ENCODE data around the gene PLPP6.

The PLPP6 gene

GRCh38 chr9:4662108-4662988 is at the start of gene PLPP6:
PLPP6 (plus strand) TSS chr9:4662294; CDS start chr9:4662376, 82 bp downstream.
- in situ Hi-C loops (cut with MboI; ENCODE audit: low sequenced_read_pairs), result no loop called here
- peaks cover 30% of the 10 kb centered on the region for H3K4me1 ChIP-seq
- H3K36me3 ChIP-seq (replicated peaks), result no peaks in the 10 kb centered on the region
- H3K4me3 ChIP-seq, result peak within 1 kb of the TSS; percentile 58
- no peaks in the 10 kb centered on the region for H3K27me3 ChIP-seq (ENCODE audit: low read depth)
- peak; percentile 87 to 92 for DNase-seq (ENCODE audit: low spot score in 2 of 2)
- no peaks in the 10 kb centered on the region for H3K9me3 ChIP-seq

- DNase-seq (ENCODE audit: low spot score in 2 of 2), result no peak
- Histone ChIP-seq H3K4me3 (no peak overlapping the region), H3K27me3 (ENCODE audit: low read depth) (no peaks in the 10 kb centered on the region), H3K36me3 (replicated peaks) (no peaks in the 10 kb centered on the region), H3K4me1 (peaks cover 15% of the 10 kb centered on the region), H3K9me3 (no peaks in the 10 kb centered on the region)
- in situ Hi-C loops (cut with MboI; ENCODE audit: low sequenced_read_pairs), result no loop called here
These were observed 47.5 kb upstream of the PLPP6 start for GRCh38 chr9:4614627-4615026.

GRCh38 chr9:4615251-4615650 is 46.8 kb upstream of the PLPP6 start:
- H3K36me3 ChIP-seq (replicated peaks), result no peaks in the 10 kb centered on the region
- no peak overlapping the region for H3K4me3 ChIP-seq
- no peaks in the 10 kb centered on the region for H3K9me3 ChIP-seq
- in situ Hi-C loops (cut with MboI; ENCODE audit: low sequenced_read_pairs), result no loop called here
- no peaks in the 10 kb centered on the region for H3K27me3 ChIP-seq (ENCODE audit: low read depth)
- DNase-seq (ENCODE audit: low spot score in 2 of 2), result no peak
- H3K4me1 ChIP-seq, result peaks cover 17% of the 10 kb centered on the region

- in situ Hi-C loops (cut with MboI; ENCODE audit: low sequenced_read_pairs), result no loop called here
- H3K36me3 ChIP-seq (replicated peaks), result no peaks in the 10 kb centered on the region
- no peak overlapping the region for H3K4me3 ChIP-seq
- no peaks in the 10 kb centered on the region for H3K27me3 ChIP-seq (ENCODE audit: low read depth)
- H3K4me1 ChIP-seq, result peaks cover 22% of the 10 kb centered on the region
- DNase-seq (ENCODE audit: low spot score in 2 of 2), result no peak
- no peaks in the 10 kb centered on the region for H3K9me3 ChIP-seq
These were observed 46.3 kb upstream of the PLPP6 start for GRCh38 chr9:4615778-4616177.

- in situ Hi-C loops (cut with MboI; ENCODE audit: low sequenced_read_pairs), result no loop called here
- H3K4me3 ChIP-seq, result no peak overlapping the region
- H3K4me1 ChIP-seq, result peaks cover 34% of the 10 kb centered on the region
- no peaks in the 10 kb centered on the region for H3K36me3 ChIP-seq (replicated peaks)
- H3K27me3 ChIP-seq (ENCODE audit: low read depth), result no peaks in the 10 kb centered on the region
- H3K9me3 ChIP-seq, result no peaks in the 10 kb centered on the region
- DNase-seq (ENCODE audit: low spot score in 2 of 2), result no peak
These were observed 44.3 kb upstream of the PLPP6 start for GRCh38 chr9:4617752-4618151.

- DNase-seq (ENCODE audit: low spot score in 2 of 2), result no peak
- Histone ChIP-seq H3K4me1 (peaks cover 34% of the 10 kb centered on the region), H3K4me3 (no peak overlapping the region), H3K36me3 (replicated peaks) (no peaks in the 10 kb centered on the region), H3K27me3 (ENCODE audit: low read depth) (no peaks in the 10 kb centered on the region), H3K9me3 (no peaks in the 10 kb centered on the region)
- in situ Hi-C loops (cut with MboI; ENCODE audit: low sequenced_read_pairs), result no loop called here
These were observed 43.4 kb upstream of the PLPP6 start for GRCh38 chr9:4618700-4619099.

GRCh38 chr9:4620057-4620765 is 41.9 kb upstream of the PLPP6 start:
- no peaks in the 10 kb centered on the region for H3K27me3 ChIP-seq (ENCODE audit: low read depth)
- in situ Hi-C loops (cut with MboI; ENCODE audit: low sequenced_read_pairs), result no loop called here
- H3K4me3 ChIP-seq, result no peak overlapping the region
- no peaks in the 10 kb centered on the region for H3K36me3 ChIP-seq (replicated peaks)
- H3K9me3 ChIP-seq, result no peaks in the 10 kb centered on the region
- H3K4me1 ChIP-seq, result peaks cover 34% of the 10 kb centered on the region
- no peak for DNase-seq (ENCODE audit: low spot score in 2 of 2)

- Histone ChIP-seq H3K36me3 (replicated peaks) (no peaks in the 10 kb centered on the region), H3K9me3 (no peaks in the 10 kb centered on the region), H3K4me3 (no peak overlapping the region), H3K4me1 (peaks cover 34% of the 10 kb centered on the region), H3K27me3 (ENCODE audit: low read depth) (no peaks in the 10 kb centered on the region)
- peak; percentile 47 to 75 for DNase-seq (ENCODE audit: low spot score in 2 of 2)
- in situ Hi-C loops (cut with MboI; ENCODE audit: low sequenced_read_pairs), result no loop called here
These were observed 41.1 kb upstream of the PLPP6 start for GRCh38 chr9:4620881-4621555.

GRCh38 chr9:4622016-4622415 is 40.1 kb upstream of the PLPP6 start:
- H3K4me3 ChIP-seq, result no peak overlapping the region
- no peaks in the 10 kb centered on the region for H3K27me3 ChIP-seq (ENCODE audit: low read depth)
- no peak for DNase-seq (ENCODE audit: low spot score in 2 of 2)
- H3K4me1 ChIP-seq, result peaks cover 31% of the 10 kb centered on the region
- H3K36me3 ChIP-seq (replicated peaks), result no peaks in the 10 kb centered on the region
- no peaks in the 10 kb centered on the region for H3K9me3 ChIP-seq
- in situ Hi-C loops (cut with MboI; ENCODE audit: low sequenced_read_pairs), result no loop called here

GRCh38 chr9:4630836-4631235 is 31.3 kb upstream of the PLPP6 start:
- peak in 1 of 2 experiments; percentile 51 for DNase-seq (ENCODE audit: low spot score in 2 of 2)
- in situ Hi-C loops (cut with MboI; ENCODE audit: low sequenced_read_pairs), result loop anchor here (25.0 kb wide), 1 partner anchor 244 kb away; no protein-coding TSS in a partner anchor
- peaks cover 8% of the 10 kb centered on the region for H3K4me1 ChIP-seq
- no peaks in the 10 kb centered on the region for H3K9me3 ChIP-seq
- H3K27me3 ChIP-seq (ENCODE audit: low read depth), result no peaks in the 10 kb centered on the region
- H3K4me3 ChIP-seq, result no peak overlapping the region
- no peaks in the 10 kb centered on the region for H3K36me3 ChIP-seq (replicated peaks)

GRCh38 chr9:4638968-4639367 is 23.1 kb upstream of the PLPP6 start:
- Histone ChIP-seq H3K9me3 (no peaks in the 10 kb centered on the region), H3K4me1 (no peaks in the 10 kb centered on the region), H3K27me3 (ENCODE audit: low read depth) (no peaks in the 10 kb centered on the region), H3K36me3 (replicated peaks) (no peaks in the 10 kb centered on the region), H3K4me3 (no peak overlapping the region)
- in situ Hi-C loops (cut with MboI; ENCODE audit: low sequenced_read_pairs), result loop anchor here (25.0 kb wide), 1 partner anchor 252 kb away; no protein-coding TSS in a partner anchor
- no peak for DNase-seq (ENCODE audit: low spot score in 2 of 2)

- Histone ChIP-seq H3K9me3 (no peaks in the 10 kb centered on the region), H3K4me3 (no peak overlapping the region), H3K36me3 (replicated peaks) (no peaks in the 10 kb centered on the region), H3K4me1 (no peaks in the 10 kb centered on the region), H3K27me3 (ENCODE audit: low read depth) (no peaks in the 10 kb centered on the region)
- no peak for DNase-seq (ENCODE audit: low spot score in 2 of 2)
- in situ Hi-C loops (cut with MboI; ENCODE audit: low sequenced_read_pairs), result loop anchor here (25.0 kb wide), 1 partner anchor 252 kb away; no protein-coding TSS in a partner anchor
These were observed 22.7 kb upstream of the PLPP6 start for GRCh38 chr9:4639420-4639819.

- Histone ChIP-seq H3K36me3 (replicated peaks) (no peaks in the 10 kb centered on the region), H3K27me3 (ENCODE audit: low read depth) (no peaks in the 10 kb centered on the region), H3K4me1 (no peaks in the 10 kb centered on the region), H3K4me3 (no peak overlapping the region), H3K9me3 (no peaks in the 10 kb centered on the region)
- peak; percentile 36 to 58 for DNase-seq (ENCODE audit: low spot score in 2 of 2)
- in situ Hi-C loops (cut with MboI; ENCODE audit: low sequenced_read_pairs), result loop anchor here (25.0 kb wide), 1 partner anchor 253 kb away; no protein-coding TSS in a partner anchor
These were observed 22.1 kb upstream of the PLPP6 start for GRCh38 chr9:4640027-4640426.
